ENCODE measurements around the gene SLIT3.

GRCh38 chr5:168836603-168837231 is 464.2 kb downstream of the SLIT3 start:
- no peak for TF ChIP-seq CTCF (IDR thresholded peaks at IDR 0.05; ENCODE audit: low read depth, low read length)
- no peak for TF ChIP-seq MYC (IDR thresholded peaks at IDR 0.05; ENCODE audit: low read depth, low read length)
- TF ChIP-seq MAX (IDR thresholded peaks at IDR 0.05; ENCODE audit: low read depth, low read length) = no peak
- no peak for TF ChIP-seq POLR2A (IDR thresholded peaks at IDR 0.05; ENCODE audit: extremely low read depth, insufficient read length)

Data from NB4 (cell line).